ENCODE measurements around the gene IRGC. TPM values are rescaled to one million over a fixed set of nuclear protein-coding genes. Genes with fewer than 3 reads are reported as not detected.

The IRGC gene
- total and polyA plus RNA-seq, 9 of the 15 experiments (the other 6 are each of a cell fraction or from before 2014, with no cell fraction given): not detected

DNA sequence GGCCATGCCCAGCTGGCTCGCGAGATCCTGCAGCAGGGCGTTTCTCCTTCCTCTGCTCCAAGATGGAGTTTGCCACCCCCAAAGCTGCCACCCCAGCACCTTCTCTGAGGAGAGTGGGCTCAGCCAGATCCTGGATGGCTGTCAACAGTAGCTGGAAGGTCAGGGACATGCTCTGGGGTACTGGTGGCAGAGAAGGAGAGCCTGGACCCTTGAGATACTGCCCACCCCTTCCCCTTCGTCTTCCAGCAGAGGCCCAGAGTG is 11.6 kb downstream of the IRGC start:
- BruUV-seq (replicated peaks): no TSS peak
- H3K27me3 ChIP-seq (ENCODE audit: control insufficient read depth in 2 of 2, insufficient read depth in 2 of 2, low read length in 2 of 2): no peaks in the 10 kb centered on the region
- H3K9ac ChIP-seq (ENCODE audit: insufficient read depth in 1 of 2, low read depth in 2 of 2, low read length in 2 of 2): 0 out of 4 replicates have a peak overlapping the region, but pooled peaks of 1 of the 2 experiments have one; percentile 13
- H3K9me1 ChIP-seq (ENCODE audit: control insufficient read depth, insufficient read depth, low read length): no peaks in the 10 kb centered on the region
- ATAC-seq: no peak
- no peak for DNase-seq (ENCODE audit: extremely low read depth in 1 of 4, low spot score in 3 of 4)
- no peak overlapping the region for H3K4me2 ChIP-seq (ENCODE audit: insufficient read depth, low read length)
- no peaks in the 10 kb centered on the region for H3K79me2 ChIP-seq (ENCODE audit: control insufficient read depth, insufficient read depth, low read length)
- intact Hi-C loops (cut with micrococcal nuclease) (no loop called here), in situ Hi-C loops (cut with MboI) (no loop called here)
- no peak overlapping the region for H2AFZ ChIP-seq (ENCODE audit: low read depth, low read length)
- ChIA-PET POLR2A (no interaction called here), CTCF (ENCODE audit: low intra/inter-chr PET ratio) (no interaction called here)
- TF ChIP-seq POLR2G (IDR thresholded peaks at IDR 0.05; ENCODE audit: low read depth, low read length) (0 out of 2 replicates have a peak, but pooled peaks have one; percentile 4), ZNF3 (CRISPR knock-in tag; IDR thresholded peaks at IDR 0.05) (no peak)
- H3K4me1 ChIP-seq (replicated peaks in 1 of 2; ENCODE audit: control insufficient read depth in 2 of 2, insufficient read depth in 2 of 2, low read length in 2 of 2): no peaks in the 10 kb centered on the region
- H3K9me3 ChIP-seq (replicated peaks; ENCODE audit: control insufficient read depth, insufficient read depth, low read depth, low read length): no peaks in the 10 kb centered on the region
- no peaks in the 10 kb centered on the region for H4K20me1 ChIP-seq (replicated peaks; ENCODE audit: control insufficient read depth, insufficient read depth, low read length)
- H3K36me3 ChIP-seq (ENCODE audit: control insufficient read depth, insufficient read depth, low read length): peaks cover 39% of the 10 kb centered on the region
- H3K27ac ChIP-seq (ENCODE audit: extremely low read depth, low read depth, low read length): no peak overlapping the region
- H3K4me3 ChIP-seq: no peak overlapping the region
- FAIRE-seq: no peak
- WGBS (ENCODE audit: insufficient coverage, low coverage, missing lambda C conversion rate): 60% methylated on average over 4 of the region's 4 CpGs

DNA sequence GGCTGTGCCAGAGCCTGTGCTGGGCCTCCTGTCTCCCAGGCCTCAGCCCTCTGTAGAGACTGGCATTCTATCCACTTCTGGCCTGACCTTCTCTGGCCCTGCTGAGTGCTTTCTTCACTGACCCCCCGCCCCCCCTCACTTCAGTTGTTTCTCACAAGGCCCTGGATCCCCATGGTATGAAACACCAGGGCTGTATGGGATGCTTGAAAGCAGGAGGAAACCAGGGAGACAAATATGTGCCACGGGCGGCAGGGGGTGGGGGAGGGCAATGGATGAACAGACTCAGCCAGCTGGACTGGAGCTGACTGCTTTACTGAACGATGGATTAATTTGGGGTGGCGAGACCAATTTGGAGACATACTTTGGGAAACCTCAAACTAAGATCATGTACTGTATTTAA is 14.0 kb downstream of the IRGC start:
- H3K9ac ChIP-seq (ENCODE audit: insufficient read depth in 1 of 2, low read depth in 2 of 2, low read length in 2 of 2): 0 out of 4 replicates have a peak overlapping the region, but pooled peaks of 1 of the 2 experiments have one; percentile 8
- no peak overlapping the region for H2AFZ ChIP-seq (ENCODE audit: low read depth, low read length)
- no peak for DNase-seq (ENCODE audit: extremely low read depth in 1 of 4, low spot score in 3 of 4)
- WGBS (ENCODE audit: insufficient coverage, low coverage, missing lambda C conversion rate): 89% methylated on average over 5 of the region's 5 CpGs
- POLR2A ChIA-PET: interaction anchor here (0.6 to 1.0 kb wide), 2 partner anchors 8 to 60 kb away, joined by 3 read pairs; partner anchors contain the start of gene PLAUR
- peaks cover 63% of the 10 kb centered on the region for H3K36me3 ChIP-seq (ENCODE audit: control insufficient read depth, insufficient read depth, low read length)
- no peak overlapping the region for H3K27ac ChIP-seq (ENCODE audit: extremely low read depth, low read depth, low read length)
- no TSS peak for BruUV-seq (replicated peaks)
- no peaks in the 10 kb centered on the region for H3K4me1 ChIP-seq (replicated peaks in 1 of 2; ENCODE audit: control insufficient read depth in 2 of 2, insufficient read depth in 2 of 2, low read length in 2 of 2)
- H3K79me2 ChIP-seq (ENCODE audit: control insufficient read depth, insufficient read depth, low read length): no peaks in the 10 kb centered on the region
- TF ChIP-seq NFE2L1 (tag; IDR thresholded peaks at IDR 0.05; ENCODE audit: borderline replicate concordance, low read depth): no peak
- H3K4me3 ChIP-seq: no peak overlapping the region
- ATAC-seq: no peak
- intact Hi-C loops (cut with micrococcal nuclease) (no loop called here), in situ Hi-C loops (cut with MboI) (no loop called here)
- FAIRE-seq: no peak
- H3K9me3 ChIP-seq (replicated peaks; ENCODE audit: control insufficient read depth, insufficient read depth, low read depth, low read length): no peaks in the 10 kb centered on the region
- CTCF ChIA-PET (ENCODE audit: low intra/inter-chr PET ratio): no interaction called here
- H3K9me1 ChIP-seq (ENCODE audit: control insufficient read depth, insufficient read depth, low read length): peaks cover 4% of the 10 kb centered on the region
- no peaks in the 10 kb centered on the region for H3K27me3 ChIP-seq (ENCODE audit: control insufficient read depth in 2 of 2, insufficient read depth in 2 of 2, low read length in 2 of 2)
- H4K20me1 ChIP-seq (replicated peaks; ENCODE audit: control insufficient read depth, insufficient read depth, low read length): no peaks in the 10 kb centered on the region
- no peak overlapping the region for H3K4me2 ChIP-seq (ENCODE audit: insufficient read depth, low read length)

Measured in K562 (cell line).